HFF-Myc (cell line): ENCODE data around the gene FER.

Experiments
- DNase-seq: peaks from one replicate; pipeline ENCODE4 v3.0.0-alpha.2; 2011; ENCODE audit warnings: low read depth; ENCODE audit errors: extremely low read depth
- H3K4me3 ChIP-seq: replicated peaks from 2 replicates; pipeline ENCODE4 v1.5.1; 2011; ENCODE audit warnings: low read depth, mild to moderate bottlenecking, control low read depth, low read length
- TF ChIP-seq, protein P1 (sequence below): IDR thresholded peaks from 2 replicates; pipeline ENCODE4 v1.5.1; 2012; ENCODE audit warnings: mild to moderate bottlenecking, low read depth, low read length, control low read depth; ENCODE audit errors: missing control alignments

FER gene

DNA sequence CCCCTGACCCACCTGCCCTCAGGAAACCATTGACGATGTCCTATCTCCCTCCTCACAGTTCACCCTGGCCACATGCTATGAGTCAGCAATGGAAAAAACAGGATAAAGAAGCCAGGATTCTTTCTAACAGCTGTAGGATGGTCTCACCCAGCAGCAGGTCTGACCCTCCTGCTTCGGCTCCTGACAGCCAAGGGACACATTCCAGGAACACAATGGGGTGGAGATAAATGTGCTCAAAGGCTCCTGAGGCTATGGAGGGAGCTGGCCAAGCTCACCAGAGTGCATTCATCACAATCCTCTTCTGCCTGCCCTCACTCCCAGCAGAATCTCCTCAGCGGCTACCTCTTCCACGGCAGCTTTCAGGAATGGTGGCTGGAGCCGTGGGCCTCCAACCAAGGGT is 491.8 kb downstream of the FER start:
- TF ChIP-seq, protein P1, sequence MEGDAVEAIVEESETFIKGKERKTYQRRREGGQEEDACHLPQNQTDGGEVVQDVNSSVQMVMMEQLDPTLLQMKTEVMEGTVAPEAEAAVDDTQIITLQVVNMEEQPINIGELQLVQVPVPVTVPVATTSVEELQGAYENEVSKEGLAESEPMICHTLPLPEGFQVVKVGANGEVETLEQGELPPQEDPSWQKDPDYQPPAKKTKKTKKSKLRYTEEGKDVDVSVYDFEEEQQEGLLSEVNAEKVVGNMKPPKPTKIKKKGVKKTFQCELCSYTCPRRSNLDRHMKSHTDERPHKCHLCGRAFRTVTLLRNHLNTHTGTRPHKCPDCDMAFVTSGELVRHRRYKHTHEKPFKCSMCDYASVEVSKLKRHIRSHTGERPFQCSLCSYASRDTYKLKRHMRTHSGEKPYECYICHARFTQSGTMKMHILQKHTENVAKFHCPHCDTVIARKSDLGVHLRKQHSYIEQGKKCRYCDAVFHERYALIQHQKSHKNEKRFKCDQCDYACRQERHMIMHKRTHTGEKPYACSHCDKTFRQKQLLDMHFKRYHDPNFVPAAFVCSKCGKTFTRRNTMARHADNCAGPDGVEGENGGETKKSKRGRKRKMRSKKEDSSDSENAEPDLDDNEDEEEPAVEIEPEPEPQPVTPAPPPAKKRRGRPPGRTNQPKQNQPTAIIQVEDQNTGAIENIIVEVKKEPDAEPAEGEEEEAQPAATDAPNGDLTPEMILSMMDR, result no peak
- no peak for DNase-seq
- no peak overlapping the region for H3K4me3 ChIP-seq

DNA sequence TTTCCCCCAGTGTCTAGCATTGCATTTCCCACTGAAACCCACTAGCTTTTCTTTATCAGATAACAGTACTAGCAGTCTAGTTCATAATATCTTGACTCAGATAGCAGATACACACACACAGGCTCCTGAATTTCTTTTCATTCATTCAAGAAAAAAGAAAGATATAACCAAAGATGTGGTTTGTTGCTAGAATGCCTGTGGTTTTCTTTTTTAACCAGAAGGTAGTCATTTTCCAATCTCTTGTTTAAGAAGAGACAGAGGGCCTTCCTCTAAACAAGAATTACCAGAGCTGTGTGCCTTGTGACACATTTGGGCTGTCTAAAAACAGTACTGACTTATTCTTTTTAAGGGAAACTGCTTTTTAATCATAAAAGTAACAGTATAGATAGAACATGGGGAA is 494.8 kb downstream of the FER start:
- DNase-seq, result no peak

DNA sequence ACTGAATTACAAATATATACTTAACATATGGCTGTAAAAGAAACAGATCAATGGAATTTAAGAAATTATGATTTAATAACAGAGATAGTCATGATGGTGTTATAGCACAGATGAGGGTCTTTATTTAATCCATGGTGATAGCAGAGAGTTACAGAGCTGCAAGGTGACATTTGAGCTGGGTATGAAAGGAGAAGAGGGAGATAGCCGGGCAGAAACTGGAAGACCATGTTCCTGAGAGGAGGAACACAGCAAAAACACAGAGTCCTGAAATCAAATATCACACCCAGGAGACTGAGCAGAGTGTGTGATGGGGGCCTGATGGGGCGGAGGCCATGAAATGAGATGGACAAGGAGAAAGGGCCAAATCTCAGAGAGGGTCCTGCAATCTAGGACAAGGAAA is 498.7 kb downstream of the FER start:
- TF ChIP-seq, protein P1, result no peak
- no peak for DNase-seq
- H3K4me3 ChIP-seq, result no peak overlapping the region

More for the DNA sequence above, 494.8 kb downstream of the FER start:
- TF ChIP-seq, protein P1, result no peak
- H3K4me3 ChIP-seq, result no peak overlapping the region
